Measurements from ENCODE around the gene OSGIN1.

DNA sequence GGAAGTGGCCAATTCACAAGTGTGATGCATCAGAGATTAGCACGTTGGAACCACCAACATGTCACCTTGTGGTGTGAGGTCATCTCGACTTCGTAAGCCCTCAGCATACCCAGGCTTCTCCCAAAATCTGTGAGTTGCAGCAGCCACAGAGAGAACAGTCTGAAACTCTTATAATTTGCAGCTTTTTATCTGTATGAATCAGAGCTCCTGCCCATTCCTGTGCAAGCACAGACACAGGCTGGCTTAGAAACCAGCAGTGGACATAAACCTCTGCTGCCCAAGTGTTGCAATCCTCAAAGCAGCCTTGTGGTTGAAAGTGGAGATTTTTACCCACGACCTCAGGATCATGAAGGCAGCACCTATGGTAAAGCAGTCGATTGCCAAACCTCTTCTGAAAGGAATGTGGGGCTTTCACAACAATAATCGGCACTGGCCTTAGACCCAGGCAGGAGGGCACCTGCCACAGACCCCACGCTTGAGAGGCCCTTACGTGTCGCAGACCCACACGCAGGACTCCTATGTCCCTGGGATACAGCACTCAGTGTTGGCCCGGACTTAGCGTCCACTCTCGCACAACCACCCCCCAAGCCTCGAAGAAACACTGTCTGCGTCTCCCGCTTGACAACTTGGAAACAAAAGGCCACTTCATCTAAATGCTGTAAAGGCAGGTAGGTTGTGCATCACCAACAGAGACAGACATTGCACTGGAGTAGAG, 24.5 kb upstream of the OSGIN1 start:
- TF ChIP-seq, protein P1, sequence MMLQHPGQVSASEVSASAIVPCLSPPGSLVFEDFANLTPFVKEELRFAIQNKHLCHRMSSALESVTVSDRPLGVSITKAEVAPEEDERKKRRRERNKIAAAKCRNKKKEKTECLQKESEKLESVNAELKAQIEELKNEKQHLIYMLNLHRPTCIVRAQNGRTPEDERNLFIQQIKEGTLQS (CRISPR knock-in tag; conservative IDR thresholded peaks at IDR 0.05), result no peak
- TF ChIP-seq, protein P2, sequence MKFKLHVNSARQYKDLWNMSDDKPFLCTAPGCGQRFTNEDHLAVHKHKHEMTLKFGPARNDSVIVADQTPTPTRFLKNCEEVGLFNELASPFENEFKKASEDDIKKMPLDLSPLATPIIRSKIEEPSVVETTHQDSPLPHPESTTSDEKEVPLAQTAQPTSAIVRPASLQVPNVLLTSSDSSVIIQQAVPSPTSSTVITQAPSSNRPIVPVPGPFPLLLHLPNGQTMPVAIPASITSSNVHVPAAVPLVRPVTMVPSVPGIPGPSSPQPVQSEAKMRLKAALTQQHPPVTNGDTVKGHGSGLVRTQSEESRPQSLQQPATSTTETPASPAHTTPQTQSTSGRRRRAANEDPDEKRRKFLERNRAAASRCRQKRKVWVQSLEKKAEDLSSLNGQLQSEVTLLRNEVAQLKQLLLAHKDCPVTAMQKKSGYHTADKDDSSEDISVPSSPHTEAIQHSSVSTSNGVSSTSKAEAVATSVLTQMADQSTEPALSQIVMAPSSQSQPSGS (CRISPR knock-in tag; IDR thresholded peaks at IDR 0.05; ENCODE audit: borderline replicate concordance, low read depth), result no peak
- TF ChIP-seq CTCF (IDR thresholded peaks at IDR 0.05) (no peak), ZNF219 (CRISPR knock-in tag; IDR thresholded peaks at IDR 0.05; ENCODE audit: borderline replicate concordance) (no peak), ZNF263 (CRISPR knock-in tag; IDR thresholded peaks at IDR 0.05; ENCODE audit: low read depth) (no peak), IRF1 (CRISPR knock-in tag; IDR thresholded peaks at IDR 0.05) (no peak), AFF4 (CRISPR knock-in tag; IDR thresholded peaks at IDR 0.05; ENCODE audit: borderline replicate concordance) (no peak), ATF1 (CRISPR knock-in tag; IDR thresholded peaks at IDR 0.05) (no peak), ZNF416 (CRISPR knock-in tag; IDR thresholded peaks at IDR 0.05) (no peak), E2F4 (CRISPR knock-in tag; IDR thresholded peaks at IDR 0.05; ENCODE audit: borderline replicate concordance, low read depth) (no peak), NR2C2 (CRISPR knock-in tag; IDR thresholded peaks at IDR 0.05) (no peak), CBFB (CRISPR knock-in tag; IDR thresholded peaks at IDR 0.05; ENCODE audit: low read depth) (no peak)
- TF ChIP-seq, protein P3, sequence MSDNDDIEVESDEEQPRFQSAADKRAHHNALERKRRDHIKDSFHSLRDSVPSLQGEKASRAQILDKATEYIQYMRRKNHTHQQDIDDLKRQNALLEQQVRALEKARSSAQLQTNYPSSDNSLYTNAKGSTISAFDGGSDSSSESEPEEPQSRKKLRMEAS (CRISPR knock-in tag; IDR thresholded peaks at IDR 0.05), result no peak

Data from WTC11 (cell line).